GM21737 (cell line): ENCODE measurements around the gene ZNF654.
"Not testable (repeated sequence)": the region's sequence is repeated elsewhere in the genome, so short reads cannot be mapped to it uniquely, and the experiment has no call there.

Source experiments
- ATAC-seq: cut with Tn5 transposase; IDR thresholded peaks from one replicate; pipeline ENCODE4 v1.9.1; 2021; ENCODE audit warnings: mild to moderate bottlenecking, moderate library complexity; ENCODE audit not compliant: unreplicated experiment

Gene ZNF654

GRCh38 chr3:88133711-88134263 lies 74.7 kb downstream of the ZNF654 start:
- no peak for ATAC-seq

DNA sequence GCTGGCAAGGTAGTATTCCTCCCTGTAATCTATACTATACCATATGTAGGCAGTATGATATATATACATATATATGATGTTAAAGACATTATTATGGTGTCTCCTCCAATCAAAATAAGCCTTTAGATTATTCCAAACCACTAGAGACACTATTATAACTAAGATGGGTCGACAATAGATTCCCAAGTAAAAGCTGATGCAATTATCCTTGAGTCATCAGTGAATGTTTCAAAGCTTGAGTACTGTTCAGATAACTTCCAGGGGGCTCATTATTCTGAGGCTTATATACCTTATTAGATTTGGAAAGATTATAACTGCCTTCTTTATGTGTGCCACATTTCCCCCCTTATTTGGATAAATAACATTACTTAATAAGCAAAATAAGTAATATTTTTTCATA lies 78.8 kb downstream of the ZNF654 start:
- no peak for ATAC-seq

DNA sequence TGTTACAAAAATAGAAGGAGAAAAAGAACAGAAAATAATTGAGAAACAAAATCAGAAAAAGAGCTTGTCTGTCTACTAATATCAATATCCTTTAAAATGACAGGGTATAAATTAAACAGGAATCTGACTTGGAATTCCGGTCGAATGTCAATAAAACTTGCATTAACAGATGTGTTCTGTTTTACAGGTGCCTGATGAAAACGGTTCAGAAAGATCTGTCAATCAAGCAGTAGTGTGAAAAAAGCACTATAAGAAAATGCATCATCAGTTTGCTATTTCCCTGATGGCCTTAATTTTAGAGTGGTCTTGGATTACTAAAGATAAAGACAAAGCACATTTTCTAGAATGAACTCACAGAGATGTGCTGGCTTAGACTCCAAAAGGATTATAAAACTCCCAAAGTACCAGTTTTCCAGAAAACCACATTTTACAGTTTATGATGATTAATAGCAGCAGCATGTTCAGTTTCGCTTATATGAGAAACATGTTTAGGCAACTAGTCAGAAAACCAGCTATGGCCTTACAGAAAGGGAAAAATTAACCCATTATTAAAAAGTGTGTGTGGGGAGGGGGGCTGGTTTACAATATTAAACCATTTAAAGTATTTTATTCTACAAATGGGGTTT lies 82.5 kb downstream of the ZNF654 start:
- no peak for ATAC-seq

- ATAC-seq = no peak
These were observed 83.1 kb downstream of the ZNF654 start for GRCh38 chr3:88142094-88142624.

- ATAC-seq = no peak
These were observed 88.2 kb downstream of the ZNF654 start for GRCh38 chr3:88147261-88147660.

DNA sequence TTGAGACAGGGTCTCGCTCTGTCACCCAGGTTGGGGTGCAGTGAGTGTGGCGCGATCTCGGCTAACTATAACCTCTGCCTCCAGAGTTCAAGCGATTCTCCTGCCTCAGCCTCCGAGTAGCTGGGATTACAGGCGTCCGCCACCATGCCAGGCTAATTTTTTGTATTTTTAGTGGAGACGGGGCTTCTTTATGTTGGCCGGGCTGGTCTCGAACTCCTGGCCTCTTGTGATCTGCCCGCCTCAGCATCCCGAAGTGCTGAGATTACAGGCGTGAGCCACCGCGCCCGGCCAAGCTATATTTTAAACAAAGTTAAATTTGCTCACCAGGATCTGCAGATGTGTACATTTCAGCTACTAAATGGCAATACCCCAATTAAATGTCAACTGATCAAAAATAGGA lies 89.6 kb downstream of the ZNF654 start:
- ATAC-seq = no peak

DNA sequence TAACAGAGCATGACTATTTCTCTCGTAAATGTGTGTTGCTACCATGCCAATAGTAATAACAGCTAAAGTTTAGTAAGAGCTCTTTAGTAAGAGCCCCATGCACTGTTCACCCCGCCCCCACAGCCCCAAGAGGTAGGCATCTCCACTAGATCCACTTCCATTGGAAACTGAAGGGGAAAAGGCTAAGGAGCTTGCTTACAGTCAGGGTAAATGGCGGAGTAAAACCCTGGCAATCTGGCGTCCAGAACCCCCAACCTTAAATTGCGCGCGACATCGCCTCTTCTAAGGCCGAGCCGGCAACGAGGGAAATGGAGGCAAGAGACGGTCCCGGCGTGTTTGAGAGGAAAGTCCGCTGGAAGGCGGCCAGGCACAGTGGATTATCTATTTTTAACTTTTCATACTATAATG lies 90.0 kb downstream of the ZNF654 start:
- peak; percentile 9 for ATAC-seq

DNA sequence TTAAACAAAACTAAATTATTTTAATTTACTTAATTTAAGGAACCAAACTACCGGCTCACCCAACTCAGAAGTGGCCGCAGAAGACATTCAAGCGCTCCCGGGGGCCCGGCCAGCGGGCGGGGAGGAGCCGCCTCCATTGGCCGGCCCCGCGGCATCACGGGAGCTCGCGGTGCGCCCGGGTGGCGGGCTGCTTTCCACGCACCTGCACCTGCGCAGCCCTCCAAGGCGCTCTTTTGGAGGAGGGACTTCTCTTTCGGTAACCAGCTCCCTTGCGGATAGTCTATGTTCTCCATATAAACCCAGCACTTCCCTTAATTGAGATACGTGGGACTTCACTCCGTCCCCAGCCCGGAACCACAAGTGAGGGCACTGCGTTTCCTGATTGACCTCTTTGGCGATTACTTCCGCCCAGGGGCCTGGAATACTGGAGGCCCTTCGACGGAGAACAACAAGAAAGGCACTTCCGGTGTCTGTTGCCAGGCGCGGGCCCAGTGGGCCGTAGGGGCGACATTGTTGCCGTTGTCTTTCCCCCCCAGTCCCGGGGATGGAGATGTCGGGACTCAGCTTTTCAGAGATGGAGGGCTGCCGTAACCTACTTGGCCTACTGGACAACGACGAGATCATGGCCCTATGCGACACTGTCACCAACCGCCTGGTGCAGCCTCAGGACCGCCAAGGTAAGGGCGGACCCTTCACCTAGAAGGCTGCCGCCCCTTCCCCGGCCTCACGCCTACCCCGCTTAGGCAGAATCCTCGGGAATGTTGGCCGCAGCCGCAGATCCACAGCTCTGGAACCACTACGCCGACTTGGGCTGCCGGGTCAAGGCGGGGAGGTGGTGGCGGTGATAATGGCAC lies 90.7 kb downstream of the ZNF654 start, which contains the start of gene C3orf38:
Gene C3orf38, plus strand, starts transcription at position 451 of the 854 bp plus-strand sequence. Its CDS starts 94 bp downstream, at position 545.
- peak; percentile 78 for ATAC-seq

DNA sequence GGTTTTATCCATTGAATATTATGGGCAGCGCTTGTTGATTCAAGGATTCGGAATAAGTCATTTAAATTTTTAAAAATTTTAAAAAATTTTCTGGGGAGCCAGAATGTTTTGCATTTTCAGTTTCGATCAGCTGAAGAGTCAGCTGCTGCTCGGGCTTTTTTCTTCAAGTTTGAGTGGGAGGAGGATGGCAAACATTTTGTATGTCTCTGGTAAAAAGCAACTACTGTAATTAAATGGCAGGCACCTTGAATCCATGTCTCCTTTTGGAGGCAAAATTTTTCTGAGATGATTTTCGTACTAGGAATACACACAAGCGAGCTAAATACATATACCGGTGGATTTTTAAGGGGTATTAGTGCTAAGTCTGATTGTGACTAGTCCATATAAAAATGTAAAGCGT lies 91.3 kb downstream of the ZNF654 start:
- peak; percentile 29 for ATAC-seq

DNA sequence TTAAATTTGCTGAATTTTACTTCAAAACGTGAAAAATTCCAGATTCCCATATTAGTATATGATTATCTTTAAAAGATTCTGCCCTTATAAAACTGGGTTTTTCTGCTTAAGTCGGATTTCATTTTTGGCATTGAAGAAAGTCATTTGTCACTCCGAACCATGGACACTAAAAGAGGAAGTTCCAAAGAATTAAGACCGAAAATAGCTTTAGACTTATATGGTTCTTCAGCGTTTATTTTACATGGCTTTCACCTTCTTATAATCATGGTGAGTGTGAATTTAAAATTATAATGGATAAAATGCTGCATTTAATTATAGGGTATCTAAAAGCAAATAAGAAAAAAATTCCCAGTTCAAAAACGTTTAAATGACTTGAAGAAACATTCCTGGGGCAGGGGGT lies 91.8 kb downstream of the ZNF654 start:
- ATAC-seq = no peak

GRCh38 chr3:88151358-88151757 lies 92.3 kb downstream of the ZNF654 start:
- ATAC-seq = no peak

GRCh38 chr3:88152841-88153240 lies 93.8 kb downstream of the ZNF654 start:
- no peak for ATAC-seq

DNA sequence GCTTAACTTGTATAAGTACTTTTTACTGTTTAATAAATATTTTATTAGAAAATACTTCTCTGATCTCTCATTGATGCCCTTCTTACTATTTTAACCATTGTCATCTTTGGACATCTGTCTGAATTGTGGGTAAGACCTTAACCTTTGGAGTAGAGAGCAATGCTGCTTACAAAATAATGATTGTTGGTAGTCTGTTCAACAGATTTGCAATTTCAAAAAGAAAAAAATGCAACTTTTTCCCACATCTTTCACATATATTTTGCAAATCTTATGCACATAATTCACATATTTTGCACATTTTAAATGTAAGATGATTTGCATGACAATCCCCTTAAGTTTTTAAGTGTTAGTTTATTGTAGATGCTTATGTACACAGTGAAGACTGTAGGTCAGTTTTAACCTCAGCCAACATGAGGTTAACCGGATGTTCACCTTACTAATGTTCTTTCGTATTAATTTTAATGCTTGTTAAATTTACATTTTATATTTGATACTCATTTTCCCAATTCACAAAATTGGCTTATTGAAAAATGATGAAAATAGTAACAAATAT lies 107.4 kb downstream of the ZNF654 start:
- no peak for ATAC-seq

GRCh38 chr3:88167173-88167572 lies 108.1 kb downstream of the ZNF654 start:
- no peak for ATAC-seq

DNA sequence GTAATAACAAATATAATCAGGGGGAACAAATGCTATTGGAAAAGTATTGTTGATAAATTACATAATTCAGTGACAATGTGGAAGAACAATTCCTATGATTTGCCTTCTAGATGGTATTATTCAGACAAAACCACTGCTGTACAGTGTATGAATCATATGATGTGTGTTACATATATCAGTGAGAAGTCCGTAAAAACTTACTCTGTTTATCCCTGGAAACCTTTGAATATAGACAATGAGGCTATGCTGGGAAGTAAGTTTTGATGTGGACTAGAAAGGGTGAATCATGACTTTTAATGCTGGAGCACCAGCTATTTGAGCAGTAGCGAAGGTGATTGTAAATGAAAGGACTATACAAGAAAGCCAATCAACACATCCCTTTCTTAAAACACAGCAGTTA lies 108.6 kb downstream of the ZNF654 start:
- ATAC-seq = no peak

DNA sequence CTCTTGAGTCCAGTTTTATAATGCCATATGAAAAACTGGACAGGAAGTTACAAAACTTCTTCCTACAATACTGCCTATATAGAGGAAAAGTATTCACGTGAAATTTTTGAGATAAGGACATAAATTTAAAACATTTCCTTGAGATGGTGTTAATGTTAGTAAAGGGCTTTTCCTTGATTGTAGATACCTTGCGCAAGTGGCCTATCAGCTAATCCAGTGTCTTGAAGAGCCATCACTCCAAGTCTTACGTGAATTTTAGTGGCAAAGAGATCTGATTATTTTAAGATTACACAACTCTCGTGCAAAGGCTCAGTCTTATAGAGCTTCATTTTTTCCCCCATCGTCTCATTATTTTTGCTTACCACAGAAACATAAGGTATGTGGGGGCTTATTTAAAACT lies 109.1 kb downstream of the ZNF654 start:
- ATAC-seq = no peak

- ATAC-seq = peak; percentile 69
These were observed 121.4 kb downstream of the ZNF654 start for GRCh38 chr3:88180398-88180999.

- ATAC-seq = not testable (repeated sequence)
These were observed 123.3 kb downstream of the ZNF654 start for GRCh38 chr3:88182165-88182918.

DNA sequence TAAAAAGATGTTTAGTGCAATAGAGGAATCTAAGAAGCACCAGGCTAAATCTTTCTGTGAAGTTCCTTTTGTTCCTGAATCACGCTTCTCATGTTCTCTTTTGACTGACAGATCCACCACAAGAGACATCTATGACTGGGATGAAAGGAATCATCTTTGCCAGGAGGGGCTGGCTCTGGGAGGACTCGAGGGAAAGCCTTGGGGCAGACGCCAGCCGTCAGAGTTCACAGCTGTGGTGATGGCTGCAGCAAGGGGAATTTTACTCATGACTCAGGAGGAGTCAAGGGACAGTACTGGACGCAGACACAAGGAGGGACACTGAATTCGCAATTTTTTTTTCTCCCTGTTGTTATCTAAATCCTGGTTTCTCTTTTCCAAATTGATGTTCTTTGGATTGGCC lies 129.4 kb downstream of the ZNF654 start:
- no peak for ATAC-seq

DNA sequence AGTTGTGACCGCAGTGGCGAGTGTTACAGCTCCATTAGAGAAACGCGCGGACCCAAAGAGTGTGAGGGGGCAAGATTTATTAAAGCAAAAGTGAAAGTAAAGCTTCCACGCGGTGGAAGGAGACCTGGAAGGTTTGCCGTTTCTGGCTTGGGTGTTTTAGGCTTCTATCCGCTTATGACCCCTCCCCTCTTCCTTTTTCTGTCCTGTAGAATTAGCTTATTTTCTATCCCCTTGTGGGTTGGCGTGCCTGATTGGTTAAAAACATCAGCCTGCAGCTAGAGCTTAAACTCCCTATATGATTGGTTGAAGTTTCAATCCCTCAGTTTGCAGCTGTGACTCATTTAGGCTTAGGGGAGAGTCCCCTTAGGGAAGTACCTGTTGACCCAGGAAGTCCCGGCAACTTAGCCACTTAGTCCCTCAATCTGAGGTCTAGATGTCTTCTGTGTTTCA lies 130.3 kb downstream of the ZNF654 start:
- ATAC-seq = peak; percentile 84
